Kidney (tissue), 22 donors: ENCODE measurements around the gene P2RX2. TPM values are rescaled to one million over a fixed set of nuclear protein-coding genes. Genes with fewer than 3 reads are reported as not detected.

Experiments
- DNase-seq, 5 donors: peaks; one replicate each; pipeline ENCODE4 v3.0.0-alpha.2; 2013 to 2020
- FAIRE-seq: peaks from 2 replicates; lab custom pipeline; 2012; peaks lifted over from hg19 to GRCh38; lab: Jason Lieb, UNC
- H3K27ac ChIP-seq, 2 donors: one replicate each; pipeline ENCODE4 v1.7.0; 2013; ENCODE audit warnings: low read depth in 2 of 2, low read length in 2 of 2, inconsistent platforms in 1 of 2
- H3K27me3 ChIP-seq: one replicate; pipeline ENCODE4 v1.7.1; 2013; ENCODE audit warnings: low read length, inconsistent platforms; ENCODE audit not compliant: control insufficient read depth, insufficient read depth
- H3K36me3 ChIP-seq, 3 donors: one replicate each; pipeline versions ENCODE4 v1.7.0 to v1.7.1; 2013; ENCODE audit warnings: low read length in 3 of 3, control low read depth in 1 of 3, inconsistent platforms in 1 of 3; ENCODE audit not compliant: insufficient read depth in 3 of 3, control insufficient read depth in 2 of 3
- H3K4me1 ChIP-seq, 3 donors: one replicate each; pipeline versions ENCODE4 v1.7.0 to v1.7.1; 2013; ENCODE audit warnings: low read length in 3 of 3, inconsistent platforms in 1 of 3, low read depth in 1 of 3; ENCODE audit not compliant: control insufficient read depth in 2 of 3, insufficient read depth in 2 of 3
- H3K4me3 ChIP-seq, 3 donors: one replicate each; pipeline versions ENCODE4 v1.7.0 to v1.8.1; 2013; ENCODE audit warnings: low read length in 3 of 3, control low read depth in 1 of 3, inconsistent platforms in 1 of 3
- H3K9ac ChIP-seq, 3 donors: one replicate each; pipeline versions ENCODE4 v1.7.0 to v1.7.1; 2013; ENCODE audit warnings: low read length in 3 of 3, control low read depth in 1 of 3, inconsistent platforms in 1 of 3
- H3K9me3 ChIP-seq, 3 donors: one replicate each; pipeline versions ENCODE4 v1.7.0 to v1.7.1; 2013; ENCODE audit warnings: low read length in 3 of 3, control low read depth in 1 of 3, inconsistent platforms in 1 of 3; ENCODE audit not compliant: control insufficient read depth in 2 of 3, insufficient read depth in 1 of 3
- CTCF ChIP-seq: IDR thresholded peaks from 3 replicates; pipeline ENCODE4 v1.5.1; 2012; ENCODE audit warnings: mild to moderate bottlenecking, moderate library complexity, borderline replicate concordance; ENCODE audit not compliant: insufficient read depth; ENCODE audit errors: extremely low read depth
- intact Hi-C: fragments of 100-400 bp; cut with DNase I; formaldehyde crosslinking; loops from one replicate; pipeline ENCODE4 v1.11.1; 2022
- long read RNA-seq, 10 donors: library from polyadenylated mRNA in 1 of 10; unstranded in 1 of 10; transcript quantifications; one replicate each; pipeline ENCODE4 v2.0.0 and lab custom pipeline, GENCODE V29; 2021 to 2026
- polyA plus RNA-seq: library from polyadenylated mRNA; stranded (reverse); fragments of 350-450 nt; fragmentation: Illumina TruSeq; extraction: RNeasy Lipid Tissue Mini Kit (QIAGEN cat#74804); gene quantifications from one replicate; pipeline ENCODE4 v1.2.3, GENCODE V29; 2014; ENCODE audit warnings: low read depth, low replicate concordance; ENCODE audit not compliant: insufficient read depth
- total RNA-seq: library from RNA; stranded (reverse); fragmentation: NEBNext Ultra II Directional; extraction: Animal tissue kit (Norgen Biotek cat#: 25700); gene quantifications from one replicate; pipeline ENCODE4 v1.2.1, GENCODE V29; 2021
- donor health status: control.
- donor health status: control.
- donor health status: control.
- donor health status: control.
- donor health status: control.
- donor health status: DM: yes; HTN: yes; CAD: no.
- donor health status: Normal renal cell carcinoma (clear cell type).

P2RX2 gene
- total RNA-seq = 0.19 TPM
- polyA plus RNA-seq = 0.37 TPM
- long read RNA-seq, donor 1 = 0 reads
- long read RNA-seq, donor 2 = 0 reads
- long read RNA-seq, donor 3 = 0 reads
- long read RNA-seq, donor 4 = 0 reads
- long read RNA-seq, donor 5 = 0 reads
- long read RNA-seq, donor 6 = 0 reads
- long read RNA-seq, donor 7 = 0 reads
- long read RNA-seq, donor 8 = 0 reads
- long read RNA-seq, donor 9, partial matches to known transcripts = 0 of 1 reads
- long read RNA-seq, donor 9, other reads (novel, unspliced or antisense) = 0 of 1 reads
- long read RNA-seq, donor 10 = 0 reads

- no peak within 1 kb of the TSS for H3K9ac ChIP-seq
- FAIRE-seq (no peak), DNase-seq (peak in 1 of 5 donors; percentile 62)
- H3K4me1 ChIP-seq = peaks cover 0 to 4% (median 3%) of the 10 kb centered on the region in 3 donors
- peaks cover 0 to 5% (median 0%) of the 10 kb centered on the region in 3 donors for H3K9me3 ChIP-seq
- peaks cover 9% of the 10 kb centered on the region for H3K27me3 ChIP-seq
- intact Hi-C loops = loop anchor here (10.0 kb wide), 1 partner anchor 204 kb away; no protein-coding TSS in a partner anchor
- no peak within 1 kb of the TSS for H3K4me3 ChIP-seq
- no peak within 1 kb of the TSS for H3K27ac ChIP-seq
- TF ChIP-seq CTCF = no peak
- no peaks in the 10 kb centered on the region for H3K36me3 ChIP-seq
These were observed at the start of gene P2RX2 for GRCh38 chr12:132618683-132619043. Gene P2RX2, plus strand, starts transcription at chr12:132618776. Its CDS starts 41 bp downstream, at chr12:132618817.

GRCh38 chr12:132568826-132569480, 49.6 kb upstream of the P2RX2 start:
- intact Hi-C loops = no loop called here
- Histone ChIP-seq H3K4me3 (no peak overlapping the region), H3K27me3 (no peaks in the 10 kb centered on the region), H3K9me3 (no peaks in the 10 kb centered on the region), H3K4me1 (no peaks in the 10 kb centered on the region), H3K27ac (no peak overlapping the region), H3K36me3 (peaks cover 0 to 4% (median 4%) of the 10 kb centered on the region in 3 donors), H3K9ac (no peak overlapping the region)
- no peak for TF ChIP-seq CTCF
- DNase-seq (no peak), FAIRE-seq (no peak)

DNA sequence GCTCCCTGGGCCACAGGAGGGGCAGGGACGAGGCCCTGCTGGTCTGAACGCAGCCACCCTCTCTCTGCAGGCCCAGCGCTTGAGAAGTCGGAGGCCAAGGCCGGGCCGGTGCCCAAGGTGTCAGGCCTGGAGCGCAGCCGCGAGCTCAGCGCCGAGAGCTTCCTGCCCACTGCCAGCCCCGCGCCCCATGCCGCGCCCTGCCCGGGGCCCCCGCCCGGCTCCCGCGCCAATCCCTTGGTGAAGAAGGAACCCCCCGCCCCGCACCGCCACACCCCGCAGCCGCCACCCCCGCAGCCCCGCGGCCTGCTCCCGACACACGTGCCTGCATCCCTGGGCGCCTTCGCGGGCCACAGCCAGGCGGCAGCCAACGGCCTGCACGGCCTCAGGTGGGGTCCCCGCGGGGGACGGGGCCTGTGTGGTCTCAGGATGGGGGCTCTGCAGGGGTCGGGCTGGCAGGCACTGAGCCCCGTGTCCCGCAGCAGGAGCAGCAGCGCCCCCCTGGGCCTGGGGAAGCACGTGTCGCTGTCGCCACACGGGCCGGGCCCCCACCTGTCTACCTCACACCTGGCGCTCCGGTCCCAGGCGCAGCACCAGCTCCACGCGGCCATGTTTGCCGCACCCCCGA, 48.6 kb upstream of the P2RX2 start:
- Histone ChIP-seq H3K9ac (no peak overlapping the region), H3K27ac (no peak overlapping the region), H3K9me3 (no peaks in the 10 kb centered on the region), H3K27me3 (no peaks in the 10 kb centered on the region), H3K4me3 (no peak overlapping the region), H3K4me1 (no peaks in the 10 kb centered on the region), H3K36me3 (peaks cover 0 to 4% (median 4%) of the 10 kb centered on the region in 3 donors)
- FAIRE-seq = no peak
- intact Hi-C loops = no loop called here
- DNase-seq = no peak
- TF ChIP-seq CTCF = no peak
